GM12864 (cell line): ENCODE measurements around the gene PLBD1.

Source experiments
- DNase-seq: peaks from one replicate; pipeline ENCODE4 v3.0.0-alpha.2; 2011; ENCODE audit warnings: low read depth
- H3K4me3 ChIP-seq: 2 replicates; pipeline ENCODE4 v1.5.1; 2011; ENCODE audit warnings: mild to moderate bottlenecking, low read depth, low read length, control low read depth
- TF ChIP-seq, protein P1 (sequence below): IDR thresholded peaks from 2 replicates; pipeline ENCODE4 v1.5.1; 2011; ENCODE audit warnings: low read depth, mild to moderate bottlenecking, moderate library complexity, low read length, control low read depth, inconsistent platforms; ENCODE audit errors: missing control alignments

Gene PLBD1

DNA sequence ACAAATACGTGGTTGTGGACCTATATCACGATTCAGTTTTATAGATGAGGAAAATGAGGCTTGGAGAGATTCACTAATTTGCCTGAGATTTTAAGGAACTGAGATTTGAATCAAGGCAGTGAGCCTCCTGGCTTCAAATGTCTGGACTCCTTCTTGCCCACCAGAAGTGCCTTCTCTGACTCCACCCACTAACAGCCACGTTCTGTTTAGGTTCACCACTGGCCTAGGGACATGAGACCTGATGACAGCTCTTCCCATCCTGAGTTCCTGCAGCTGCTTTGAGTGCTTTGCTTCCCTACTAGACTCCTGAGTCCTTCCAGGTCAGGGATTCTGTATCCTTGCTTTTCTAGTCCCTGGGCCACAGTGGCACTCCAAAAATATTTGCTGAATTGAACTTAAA is 57.1 kb downstream of the PLBD1 start:
- no peak overlapping the region for H3K4me3 ChIP-seq
- DNase-seq = no peak
- TF ChIP-seq, protein P1, sequence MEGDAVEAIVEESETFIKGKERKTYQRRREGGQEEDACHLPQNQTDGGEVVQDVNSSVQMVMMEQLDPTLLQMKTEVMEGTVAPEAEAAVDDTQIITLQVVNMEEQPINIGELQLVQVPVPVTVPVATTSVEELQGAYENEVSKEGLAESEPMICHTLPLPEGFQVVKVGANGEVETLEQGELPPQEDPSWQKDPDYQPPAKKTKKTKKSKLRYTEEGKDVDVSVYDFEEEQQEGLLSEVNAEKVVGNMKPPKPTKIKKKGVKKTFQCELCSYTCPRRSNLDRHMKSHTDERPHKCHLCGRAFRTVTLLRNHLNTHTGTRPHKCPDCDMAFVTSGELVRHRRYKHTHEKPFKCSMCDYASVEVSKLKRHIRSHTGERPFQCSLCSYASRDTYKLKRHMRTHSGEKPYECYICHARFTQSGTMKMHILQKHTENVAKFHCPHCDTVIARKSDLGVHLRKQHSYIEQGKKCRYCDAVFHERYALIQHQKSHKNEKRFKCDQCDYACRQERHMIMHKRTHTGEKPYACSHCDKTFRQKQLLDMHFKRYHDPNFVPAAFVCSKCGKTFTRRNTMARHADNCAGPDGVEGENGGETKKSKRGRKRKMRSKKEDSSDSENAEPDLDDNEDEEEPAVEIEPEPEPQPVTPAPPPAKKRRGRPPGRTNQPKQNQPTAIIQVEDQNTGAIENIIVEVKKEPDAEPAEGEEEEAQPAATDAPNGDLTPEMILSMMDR = no peak

DNA sequence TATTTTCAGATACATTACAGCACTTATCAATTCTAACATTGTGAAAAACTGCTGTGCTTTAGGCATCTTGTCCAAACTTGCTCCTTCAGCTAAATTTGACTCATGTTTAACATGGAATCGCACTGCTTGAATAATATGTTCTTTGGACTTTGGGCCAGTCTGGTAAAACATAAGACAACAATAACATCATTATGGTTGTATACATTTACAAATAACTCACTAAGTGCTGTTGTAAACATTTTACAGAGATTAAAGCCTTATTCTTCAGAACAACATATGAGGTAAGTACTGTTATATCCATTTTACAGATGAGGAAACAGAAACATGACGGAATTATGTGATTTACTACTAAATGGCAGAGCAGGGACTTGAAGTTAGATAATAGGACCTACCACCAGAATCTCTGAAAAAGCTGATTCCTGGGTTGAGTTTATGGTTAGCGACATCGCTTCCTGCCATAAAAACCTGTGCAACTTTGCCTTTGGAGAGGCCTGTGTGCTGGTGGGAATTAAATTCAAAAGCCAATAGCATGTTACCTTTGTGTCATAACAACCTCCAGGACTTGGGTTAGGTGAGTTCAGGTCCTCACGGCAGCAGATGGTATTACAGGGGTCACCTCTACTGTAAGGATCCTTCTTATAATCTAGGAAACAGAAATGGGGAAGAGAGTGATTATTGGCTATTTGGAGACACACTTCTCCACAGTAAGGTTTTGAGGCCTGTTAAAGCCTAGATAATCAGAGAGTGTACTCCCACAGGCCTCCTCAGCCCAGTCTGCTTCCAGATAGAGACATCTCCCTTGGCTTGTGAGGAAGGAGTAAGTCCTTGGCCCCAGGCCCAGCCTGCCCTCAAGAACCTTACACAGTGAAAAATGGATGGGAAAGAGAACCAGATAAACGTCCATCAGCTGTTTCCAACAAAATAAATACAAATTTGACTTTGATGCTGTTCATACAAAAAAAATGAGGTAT is 61.8 kb downstream of the PLBD1 start:
- no peak overlapping the region for H3K4me3 ChIP-seq
- TF ChIP-seq, protein P1 = no peak
- DNase-seq = no peak

DNA sequence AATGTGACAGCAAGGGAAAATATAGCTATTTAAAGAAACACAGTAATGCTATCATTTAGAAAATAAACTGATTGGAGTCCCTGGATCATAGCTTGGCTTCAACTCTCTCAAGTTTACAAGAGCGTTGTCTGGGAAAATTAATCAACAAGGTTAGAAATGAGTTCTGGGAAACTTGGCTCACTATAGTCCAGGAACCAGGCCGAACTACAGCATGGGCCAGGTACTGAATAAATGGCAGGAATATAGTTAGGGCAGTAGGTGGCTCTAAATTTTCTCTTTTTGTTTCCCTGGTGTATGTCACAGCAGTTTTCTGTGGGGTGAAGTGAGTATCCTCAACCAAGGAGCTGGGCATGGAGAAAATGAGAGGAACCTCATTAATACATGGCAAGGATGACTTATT is 72.4 kb downstream of the PLBD1 start:
- no peak overlapping the region for H3K4me3 ChIP-seq
- TF ChIP-seq, protein P1 = no peak
- no peak for DNase-seq

DNA sequence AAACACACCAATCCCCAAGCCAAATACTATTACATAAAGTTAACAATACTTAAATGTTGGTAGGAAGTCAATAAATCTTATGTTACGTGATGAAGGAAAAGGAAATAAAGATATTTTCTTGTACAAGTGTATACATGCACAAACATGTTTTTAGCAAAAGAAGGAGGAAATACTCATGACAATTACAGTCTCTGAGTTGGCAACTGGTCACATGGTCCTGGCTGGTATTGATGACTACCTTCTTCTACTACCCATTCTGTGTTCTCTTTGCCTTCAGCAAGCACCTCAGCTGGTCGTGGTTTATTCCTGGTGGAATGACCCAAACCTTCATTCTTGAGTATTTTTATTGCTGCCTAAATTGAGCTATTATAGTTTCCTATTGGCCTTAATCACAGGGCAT is 84.8 kb downstream of the PLBD1 start:
- no peak for DNase-seq
- no peak overlapping the region for H3K4me3 ChIP-seq
- TF ChIP-seq, protein P1 = no peak

DNA sequence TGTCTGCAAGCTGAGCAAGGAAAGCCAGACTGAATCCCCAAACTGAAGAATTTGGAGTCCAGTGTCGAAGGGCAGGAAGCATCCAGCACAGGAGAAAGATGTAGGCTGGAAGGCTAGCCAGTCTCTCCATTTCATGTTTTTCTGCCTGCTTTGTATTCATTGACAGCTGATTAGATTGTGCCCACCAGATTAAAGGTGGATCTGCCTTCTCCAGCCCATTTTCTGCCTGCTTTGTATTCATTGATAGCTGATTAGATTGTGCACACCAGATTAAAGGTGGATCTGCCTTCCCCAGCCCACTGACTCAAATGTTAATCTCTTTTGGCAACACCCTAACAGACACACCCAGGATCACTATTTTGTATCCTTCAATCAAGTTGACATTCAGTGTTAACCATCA is 85.3 kb downstream of the PLBD1 start:
- H3K4me3 ChIP-seq = no peak overlapping the region
- DNase-seq = no peak
- TF ChIP-seq, protein P1 = no peak

DNA sequence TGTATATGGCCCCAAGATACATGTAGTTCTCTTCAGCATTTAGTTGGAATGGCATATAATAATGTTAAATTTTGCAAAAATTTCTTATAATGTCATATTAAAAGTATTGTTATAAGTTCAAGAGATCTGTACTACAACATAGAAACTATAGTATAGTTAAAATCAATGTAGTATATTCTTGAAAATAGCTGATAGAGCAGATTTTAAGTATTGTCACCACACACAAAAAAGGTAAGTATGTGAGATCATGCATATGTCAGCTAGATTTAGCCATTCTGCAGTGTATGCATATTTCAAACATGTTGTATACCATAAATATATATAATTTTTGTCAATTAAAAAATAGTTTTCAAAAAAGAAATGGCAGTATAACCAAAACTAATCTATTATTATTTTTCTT is 86.5 kb downstream of the PLBD1 start:
- DNase-seq = no peak
- TF ChIP-seq, protein P1 = no peak
- no peak overlapping the region for H3K4me3 ChIP-seq

DNA sequence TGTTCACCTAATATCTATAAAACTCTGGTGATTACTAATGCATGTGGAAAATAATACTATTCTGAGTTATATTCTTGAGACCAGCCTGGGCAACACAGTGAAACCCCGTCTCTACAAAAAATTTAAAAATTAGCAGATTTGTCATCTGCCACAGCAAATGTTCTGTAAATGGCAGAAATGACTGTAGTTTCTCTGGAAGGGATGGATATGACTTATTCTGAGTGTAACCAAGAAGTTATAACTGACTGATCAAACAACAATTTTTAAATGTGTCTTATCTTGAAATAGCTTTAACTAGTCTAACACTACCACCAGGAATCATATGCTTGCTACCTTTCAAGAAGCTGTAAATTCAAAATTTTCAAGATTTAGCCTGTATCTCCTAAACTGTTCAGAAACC is 88.7 kb downstream of the PLBD1 start:
- DNase-seq = no peak
- H3K4me3 ChIP-seq = no peak overlapping the region
- TF ChIP-seq, protein P1 = no peak
